ENCODE measurements around the gene PSTPIP2.

DNA sequence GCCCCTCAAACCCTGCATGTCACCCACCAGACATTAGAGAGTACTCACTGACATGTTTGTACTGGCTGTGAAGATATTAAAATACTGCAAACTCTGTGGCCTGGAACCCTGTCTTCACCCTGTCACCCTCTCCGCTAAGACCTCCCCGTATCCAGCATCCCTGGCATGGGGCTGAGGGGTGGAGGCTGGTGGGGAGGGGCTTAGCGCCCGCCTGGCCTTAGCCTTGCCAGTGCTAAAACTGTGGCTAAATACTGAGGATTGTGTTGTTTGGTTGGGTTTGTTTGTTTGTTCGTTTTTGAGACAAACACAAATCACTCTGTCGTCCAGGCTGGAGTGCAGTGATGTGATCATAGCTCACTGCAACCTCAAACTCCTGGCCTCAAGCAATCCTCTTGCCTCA lies 1.8 kb downstream of the PSTPIP2 start:
- TF ChIP-seq, protein P1, sequence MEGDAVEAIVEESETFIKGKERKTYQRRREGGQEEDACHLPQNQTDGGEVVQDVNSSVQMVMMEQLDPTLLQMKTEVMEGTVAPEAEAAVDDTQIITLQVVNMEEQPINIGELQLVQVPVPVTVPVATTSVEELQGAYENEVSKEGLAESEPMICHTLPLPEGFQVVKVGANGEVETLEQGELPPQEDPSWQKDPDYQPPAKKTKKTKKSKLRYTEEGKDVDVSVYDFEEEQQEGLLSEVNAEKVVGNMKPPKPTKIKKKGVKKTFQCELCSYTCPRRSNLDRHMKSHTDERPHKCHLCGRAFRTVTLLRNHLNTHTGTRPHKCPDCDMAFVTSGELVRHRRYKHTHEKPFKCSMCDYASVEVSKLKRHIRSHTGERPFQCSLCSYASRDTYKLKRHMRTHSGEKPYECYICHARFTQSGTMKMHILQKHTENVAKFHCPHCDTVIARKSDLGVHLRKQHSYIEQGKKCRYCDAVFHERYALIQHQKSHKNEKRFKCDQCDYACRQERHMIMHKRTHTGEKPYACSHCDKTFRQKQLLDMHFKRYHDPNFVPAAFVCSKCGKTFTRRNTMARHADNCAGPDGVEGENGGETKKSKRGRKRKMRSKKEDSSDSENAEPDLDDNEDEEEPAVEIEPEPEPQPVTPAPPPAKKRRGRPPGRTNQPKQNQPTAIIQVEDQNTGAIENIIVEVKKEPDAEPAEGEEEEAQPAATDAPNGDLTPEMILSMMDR (IDR thresholded peaks at IDR 0.05), result no peak
- TF ChIP-seq POLR2A (IDR thresholded peaks at IDR 0.05), result no peak
